DND-41 (cell line): ENCODE measurements around the gene LONP2.

Source experiments
- CTCF ChIP-seq: IDR thresholded peaks from 2 replicates; pipeline ENCODE4 v1.5.1; 2012; ENCODE audit warnings: borderline replicate concordance, low read length, moderate library complexity, mild to moderate bottlenecking; ENCODE audit not compliant: poor library complexity, severe bottlenecking; ENCODE audit errors: extremely low read depth
- EZH2 ChIP-seq: IDR thresholded peaks from 3 replicates; pipeline ENCODE4 v1.6.1; 2012; ENCODE audit warnings: borderline replicate concordance, low read depth, mild to moderate bottlenecking, moderate library complexity, low read length, inconsistent platforms; ENCODE audit not compliant: severe bottlenecking

- TF ChIP-seq CTCF (no peak), EZH2 (no peak)
These were observed 126.1 kb downstream of the LONP2 start for GRCh38 chr16:48370229-48370628.
